Panc1 (cell line): ENCODE data around the gene FKBP5. TPM values are rescaled to one million over a fixed set of nuclear protein-coding genes. Genes with fewer than 3 reads are reported as not detected.

Experiments
- ATAC-seq: fragments of 200-7000 bp; cut with Tn5 transposase; 2 replicates; pipeline ENCODE4 v1.9.1; 2020; ENCODE audit warnings: mild to moderate bottlenecking, moderate library complexity
- BruUV-seq: library from RNA; stranded (reverse); fragments of 400-500 nt; replicated peaks from 2 replicates; lab custom pipeline; 2021; lab: Mats Ljungman, UMichigan
- CTCF ChIA-PET: fragments of 300-600 bp; sonication (Branson Sonifier 250); formaldehyde crosslinking; loops from one replicate; lab custom pipeline; 2022; ENCODE audit warnings: antibody characterized with exemption; lab: Charles Lee
- POLR2A ChIA-PET: fragments of 300-600 bp; sonication (Branson Sonifier 250); formaldehyde crosslinking; loops from one replicate; lab custom pipeline; 2022; ENCODE audit warnings: antibody characterized with exemption; lab: Charles Lee
- DNase-seq: peaks from one replicate; pipeline ENCODE4 v3.0.0-alpha.2; 2010; ENCODE audit warnings: low read depth, low spot score
- H3K27ac ChIP-seq: 2 replicates; pipeline ENCODE4 v1.5.1; 2011; ENCODE audit warnings: mild to moderate bottlenecking, low read length, inconsistent platforms
- H3K27me3 ChIP-seq: fragments of 200-500 bp; sonication (Bioruptor generic); 2 replicates; pipeline ENCODE4 v1.6.0; 2014; ENCODE audit warnings: low read length, inconsistent platforms; ENCODE audit not compliant: control insufficient read depth, insufficient read depth
- H3K36me3 ChIP-seq: fragments of 200-500 bp; sonication (Bioruptor generic); 2 replicates; pipeline ENCODE4 v1.5.1; 2014; ENCODE audit warnings: inconsistent platforms, mild to moderate bottlenecking, low read length, moderate library complexity; ENCODE audit not compliant: control insufficient read depth, insufficient read depth
- H3K4me1 ChIP-seq: 2 replicates; pipeline ENCODE4 v1.5.1; 2011; ENCODE audit warnings: inconsistent platforms, mild to moderate bottlenecking, low read length, moderate library complexity; ENCODE audit not compliant: control insufficient read depth, insufficient read depth
- H3K4me3 ChIP-seq, 2 experiments: 2 replicates each; pipeline ENCODE4 v1.5.1; 2011 to 2012; ENCODE audit warnings: low read depth in 2 of 2, low read length in 2 of 2, mild to moderate bottlenecking in 2 of 2, inconsistent platforms in 1 of 2, moderate library complexity in 1 of 2
- H3K9me3 ChIP-seq: fragments of 200-500 bp; sonication (Bioruptor generic); 2 replicates; pipeline ENCODE4 v1.5.1; 2014; ENCODE audit warnings: low read depth, mild to moderate bottlenecking, inconsistent platforms, low read length, moderate library complexity; ENCODE audit not compliant: control insufficient read depth, insufficient read depth
- POLR2AphosphoS5 ChIP-seq: IDR thresholded peaks from 2 replicates; pipeline ENCODE4 v1.6.1; 2012; ENCODE audit warnings: mild to moderate bottlenecking, low read depth, low read length, moderate library complexity
- SIN3A ChIP-seq: IDR thresholded peaks from 2 replicates; pipeline ENCODE4 v1.6.1; 2012; ENCODE audit warnings: low read depth, mild to moderate bottlenecking, low read length, moderate library complexity, borderline replicate concordance; ENCODE audit not compliant: insufficient read depth
- TCF7L2 ChIP-seq: IDR thresholded peaks from 2 replicates; pipeline ENCODE4 v1.6.1; 2011; ENCODE audit warnings: mild to moderate bottlenecking, low read depth, low read length, inconsistent platforms
- in situ Hi-C: cut with HindIII; loops from 2 replicates; pipeline ENCODE4 v1.10.0; 2016; ENCODE audit warnings: low sequenced_read_pairs, low pct_unique_long_range_greater_than_20kb
- intact Hi-C: fragments of 100-400 bp; cut with micrococcal nuclease; formaldehyde crosslinking; loops from one replicate; pipeline ENCODE4 v1.10.0; 2022; ENCODE audit not compliant: unreplicated experiment
- total RNA-seq: library from RNA; stranded (reverse); gene quantifications from one replicate; pipeline ENCODE4 v1.2.1, GENCODE V29; 2021; ENCODE audit not compliant: unreplicated experiment
- TF ChIP-seq, protein P1 (sequence below): fragments of 450-650 bp; IDR thresholded peaks from 2 replicates; pipeline ENCODE4 v1.5.1; 2017; ENCODE audit warnings: mild to moderate bottlenecking
- TF ChIP-seq, protein P2 (sequence below), 2 experiments: IDR thresholded peaks; 2 replicates each; pipeline ENCODE4 v1.6.1; 2011 to 2012; ENCODE audit warnings: low read depth in 2 of 2, control low read depth in 1 of 2, low read length in 1 of 2, mild to moderate bottlenecking in 1 of 2, moderate library complexity in 1 of 2; ENCODE audit not compliant: insufficient read depth in 1 of 2

FKBP5 gene
- total RNA-seq, 1 experiment from 2014 or later, result 25.2 TPM

DNA sequence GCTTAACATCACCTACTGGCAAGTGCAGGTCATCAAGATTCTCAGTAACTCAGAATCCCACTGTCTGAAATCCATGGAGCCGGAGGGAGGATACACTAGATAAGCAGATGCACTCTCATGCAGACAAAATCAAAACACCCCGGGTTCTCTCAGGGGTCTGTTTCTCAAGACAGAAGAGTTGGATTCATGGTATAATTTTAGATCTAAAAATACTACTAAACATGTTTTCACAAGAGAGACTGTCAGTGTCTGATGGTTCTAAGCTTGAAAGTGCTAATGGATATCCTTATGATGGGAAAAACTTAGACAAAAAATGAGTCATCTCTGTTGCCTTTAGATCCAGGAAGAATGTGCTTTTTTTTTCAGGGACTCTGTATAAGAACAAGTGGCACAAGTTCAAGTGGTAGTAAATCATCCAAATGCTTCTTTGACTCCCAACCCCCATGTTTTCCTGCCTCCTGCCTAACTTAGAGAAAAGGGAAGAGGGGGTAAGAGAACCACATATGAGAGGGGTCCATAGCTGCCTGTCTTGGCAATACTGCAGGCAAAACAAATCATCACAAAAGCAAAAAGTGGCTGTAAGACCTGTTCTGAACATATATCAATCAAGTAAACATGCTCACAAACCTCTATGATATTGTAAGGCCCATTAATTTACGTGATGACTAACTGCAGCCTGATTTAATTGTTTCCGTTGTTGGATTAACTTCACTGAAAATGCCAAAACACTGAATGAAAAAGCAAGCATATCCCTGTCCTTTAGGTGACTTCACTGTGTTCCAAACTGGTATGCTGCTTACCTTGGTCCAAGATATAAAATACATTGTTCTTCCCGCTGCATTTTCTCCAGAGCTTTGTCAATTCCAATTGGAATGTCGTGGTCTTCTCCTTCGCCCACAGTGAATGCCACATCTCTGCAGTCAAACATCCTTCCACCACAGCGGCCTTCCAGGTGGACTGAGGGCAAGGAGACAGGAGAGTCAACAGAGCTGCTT is 92.0 kb downstream of the FKBP5 start:
- DNase-seq (no peak), ATAC-seq (no peak)
- TF ChIP-seq POLR2AphosphoS5 (no peak), TCF7L2 (no peak), SIN3A (no peak)
- TF ChIP-seq, protein P1, sequence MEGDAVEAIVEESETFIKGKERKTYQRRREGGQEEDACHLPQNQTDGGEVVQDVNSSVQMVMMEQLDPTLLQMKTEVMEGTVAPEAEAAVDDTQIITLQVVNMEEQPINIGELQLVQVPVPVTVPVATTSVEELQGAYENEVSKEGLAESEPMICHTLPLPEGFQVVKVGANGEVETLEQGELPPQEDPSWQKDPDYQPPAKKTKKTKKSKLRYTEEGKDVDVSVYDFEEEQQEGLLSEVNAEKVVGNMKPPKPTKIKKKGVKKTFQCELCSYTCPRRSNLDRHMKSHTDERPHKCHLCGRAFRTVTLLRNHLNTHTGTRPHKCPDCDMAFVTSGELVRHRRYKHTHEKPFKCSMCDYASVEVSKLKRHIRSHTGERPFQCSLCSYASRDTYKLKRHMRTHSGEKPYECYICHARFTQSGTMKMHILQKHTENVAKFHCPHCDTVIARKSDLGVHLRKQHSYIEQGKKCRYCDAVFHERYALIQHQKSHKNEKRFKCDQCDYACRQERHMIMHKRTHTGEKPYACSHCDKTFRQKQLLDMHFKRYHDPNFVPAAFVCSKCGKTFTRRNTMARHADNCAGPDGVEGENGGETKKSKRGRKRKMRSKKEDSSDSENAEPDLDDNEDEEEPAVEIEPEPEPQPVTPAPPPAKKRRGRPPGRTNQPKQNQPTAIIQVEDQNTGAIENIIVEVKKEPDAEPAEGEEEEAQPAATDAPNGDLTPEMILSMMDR, result no peak
- TF ChIP-seq, protein P2, sequence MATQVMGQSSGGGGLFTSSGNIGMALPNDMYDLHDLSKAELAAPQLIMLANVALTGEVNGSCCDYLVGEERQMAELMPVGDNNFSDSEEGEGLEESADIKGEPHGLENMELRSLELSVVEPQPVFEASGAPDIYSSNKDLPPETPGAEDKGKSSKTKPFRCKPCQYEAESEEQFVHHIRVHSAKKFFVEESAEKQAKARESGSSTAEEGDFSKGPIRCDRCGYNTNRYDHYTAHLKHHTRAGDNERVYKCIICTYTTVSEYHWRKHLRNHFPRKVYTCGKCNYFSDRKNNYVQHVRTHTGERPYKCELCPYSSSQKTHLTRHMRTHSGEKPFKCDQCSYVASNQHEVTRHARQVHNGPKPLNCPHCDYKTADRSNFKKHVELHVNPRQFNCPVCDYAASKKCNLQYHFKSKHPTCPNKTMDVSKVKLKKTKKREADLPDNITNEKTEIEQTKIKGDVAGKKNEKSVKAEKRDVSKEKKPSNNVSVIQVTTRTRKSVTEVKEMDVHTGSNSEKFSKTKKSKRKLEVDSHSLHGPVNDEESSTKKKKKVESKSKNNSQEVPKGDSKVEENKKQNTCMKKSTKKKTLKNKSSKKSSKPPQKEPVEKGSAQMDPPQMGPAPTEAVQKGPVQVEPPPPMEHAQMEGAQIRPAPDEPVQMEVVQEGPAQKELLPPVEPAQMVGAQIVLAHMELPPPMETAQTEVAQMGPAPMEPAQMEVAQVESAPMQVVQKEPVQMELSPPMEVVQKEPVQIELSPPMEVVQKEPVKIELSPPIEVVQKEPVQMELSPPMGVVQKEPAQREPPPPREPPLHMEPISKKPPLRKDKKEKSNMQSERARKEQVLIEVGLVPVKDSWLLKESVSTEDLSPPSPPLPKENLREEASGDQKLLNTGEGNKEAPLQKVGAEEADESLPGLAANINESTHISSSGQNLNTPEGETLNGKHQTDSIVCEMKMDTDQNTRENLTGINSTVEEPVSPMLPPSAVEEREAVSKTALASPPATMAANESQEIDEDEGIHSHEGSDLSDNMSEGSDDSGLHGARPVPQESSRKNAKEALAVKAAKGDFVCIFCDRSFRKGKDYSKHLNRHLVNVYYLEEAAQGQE (IDR thresholded peaks at IDR 0.05; ENCODE audit: insufficient read depth in 1 of 2, low read depth in 2 of 2, low read length in 1 of 2), result no peak
- Histone ChIP-seq H3K4me3 (no peak overlapping the region), H3K4me1 (no peaks in the 10 kb centered on the region), H3K27ac (no peak overlapping the region), H3K36me3 (no peaks in the 10 kb centered on the region), H3K9me3 (no peaks in the 10 kb centered on the region), H3K27me3 (no peaks in the 10 kb centered on the region)
- BruUV-seq, result no TSS peak
- ChIA-PET POLR2A (no interaction called here), CTCF (interaction anchor here (0.6 kb wide), 1 partner anchor 139 kb away, joined by 3 read pairs; no protein-coding TSS in a partner anchor)
- in situ Hi-C loops, result no loop called here
- intact Hi-C loops, result no loop called here

DNA sequence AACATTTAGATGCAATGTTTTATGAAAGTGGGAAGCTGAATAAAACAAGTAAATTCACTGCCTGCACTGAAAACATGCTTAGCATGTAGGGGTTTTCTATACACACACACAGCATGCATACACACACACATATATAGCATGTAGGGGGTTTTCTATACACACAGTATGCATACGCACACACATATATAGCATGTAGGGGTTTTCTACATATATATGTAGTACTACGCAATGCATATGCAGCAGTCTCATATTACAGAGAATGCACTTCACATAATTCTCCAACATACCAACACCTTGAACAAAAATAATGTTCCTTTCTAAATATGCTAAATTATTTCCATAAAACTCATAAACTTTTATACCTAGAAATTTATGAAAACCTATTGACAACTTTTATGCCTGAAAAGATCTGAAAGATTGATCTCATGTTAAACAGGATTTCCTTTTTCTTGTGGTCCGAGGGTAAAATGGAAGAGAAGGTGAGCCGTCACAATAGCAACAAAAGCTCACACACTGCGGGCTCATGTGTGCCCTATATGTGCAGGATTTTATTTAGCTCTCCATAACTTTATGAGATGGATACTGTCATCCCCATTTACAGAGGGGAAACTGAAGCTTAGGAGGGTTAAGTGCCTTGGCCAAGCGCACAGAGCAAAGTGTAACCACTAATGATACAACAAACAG is 94.1 kb downstream of the FKBP5 start:
- no peak for ATAC-seq
- in situ Hi-C loops, result no loop called here

More for the DNA sequence above, 94.1 kb downstream of the FKBP5 start:
- TF ChIP-seq POLR2AphosphoS5, result no peak
- TF ChIP-seq, protein P2 (IDR thresholded peaks at IDR 0.05; ENCODE audit: insufficient read depth in 1 of 2, low read depth in 2 of 2, low read length in 1 of 2), result no peak
- TF ChIP-seq TCF7L2, result no peak
- TF ChIP-seq, protein P1, result no peak
- no peak for TF ChIP-seq SIN3A
- BruUV-seq, result no TSS peak
- intact Hi-C loops, result no loop called here
- Histone ChIP-seq H3K4me3 (no peak overlapping the region), H3K36me3 (no peaks in the 10 kb centered on the region), H3K4me1 (no peaks in the 10 kb centered on the region), H3K27me3 (no peaks in the 10 kb centered on the region), H3K9me3 (no peaks in the 10 kb centered on the region), H3K27ac (no peak overlapping the region)
- ChIA-PET POLR2A (no interaction called here), CTCF (no interaction called here)
- DNase-seq, result no peak
